SU-DHL-6 (cell line): ENCODE data around the gene TXNRD1.
"Not testable (repeated sequence)": the region's sequence is repeated elsewhere in the genome, so short reads cannot be mapped to it uniquely, and the experiment has no call there.

Experiments used
- H2AFZ ChIP-seq: fragments of 200-600 bp; sonication (generic); 2 replicates; pipeline ENCODE4 v1.6.1; 2014; ENCODE audit warnings: low read depth, mild to moderate bottlenecking, moderate library complexity, mixed read lengths, antibody characterized with exemption, low read length; ENCODE audit not compliant: severe bottlenecking
- H3F3A ChIP-seq: fragments of 200-600 bp; shearing (Covaris generic); 2 replicates; pipeline ENCODE4 v1.6.0; 2016; ENCODE audit warnings: antibody characterized with exemption, mild to moderate bottlenecking; ENCODE audit not compliant: insufficient read depth
- H3K27ac ChIP-seq: fragments of 200-600 bp; sonication (generic); 2 replicates; pipeline ENCODE4 v1.5.1; 2016; ENCODE audit warnings: low read depth, mild to moderate bottlenecking, low read length, moderate library complexity, mixed read lengths
- H3K27me3 ChIP-seq: fragments of 200-600 bp; sonication (generic), shearing (Covaris generic); 2 replicates; pipeline ENCODE4 v1.6.0; 2014; ENCODE audit warnings: mild to moderate bottlenecking, low read length
- H3K36me3 ChIP-seq: fragments of 200-600 bp; sonication (generic); 2 replicates; pipeline ENCODE4 v1.6.1; 2014; ENCODE audit warnings: mild to moderate bottlenecking, low read length, mixed read lengths
- H3K4me2 ChIP-seq: fragments of 300-600, 200-600 bp; shearing (Covaris generic), sonication (generic); 2 replicates; pipeline ENCODE4 v1.6.0; 2014; ENCODE audit warnings: low read length, low read depth, mild to moderate bottlenecking; ENCODE audit not compliant: poor library complexity, severe bottlenecking
- H3K4me3 ChIP-seq: fragments of 200-600 bp; sonication (generic); 2 replicates; pipeline ENCODE4 v1.5.1; 2014; ENCODE audit warnings: antibody characterized with exemption, low read length, mild to moderate bottlenecking, mixed read lengths; ENCODE audit not compliant: insufficient read depth, poor library complexity, severe bottlenecking
- H3K79me2 ChIP-seq: fragments of 200-600 bp; sonication (generic); 2 replicates; pipeline ENCODE4 v1.6.1; 2014; ENCODE audit warnings: mild to moderate bottlenecking, low read length, moderate library complexity; ENCODE audit not compliant: insufficient read depth
- H3K9ac ChIP-seq: fragments of 200-600 bp; sonication (generic); 2 replicates; pipeline ENCODE4 v1.7.0; 2014; ENCODE audit warnings: mild to moderate bottlenecking, low read length
- H3K9me2 ChIP-seq: fragments of 200-600 bp; sonication (generic); replicated peaks from 2 replicates; pipeline ENCODE4 v1.6.1; 2014; ENCODE audit warnings: low read length; ENCODE audit not compliant: insufficient read depth
- H3K9me3 ChIP-seq: fragments of 200-600 bp; sonication (generic); 2 replicates; pipeline ENCODE4 v1.6.1; 2014; ENCODE audit warnings: low read length, mixed read lengths; ENCODE audit not compliant: insufficient read depth
- H4K20me1 ChIP-seq: fragments of 200-600 bp; sonication (generic); 2 replicates; pipeline ENCODE4 v1.6.1; 2014; ENCODE audit warnings: low read depth, mild to moderate bottlenecking, antibody characterized with exemption, low read length, moderate library complexity, mixed read lengths
- EZH2phosphoT487 ChIP-seq: fragments of 200-600 bp; sonication (generic), shearing (Covaris generic); conservative IDR thresholded peaks from 2 replicates; pipeline ENCODE4 v1.6.1; 2018; ENCODE audit warnings: mild to moderate bottlenecking, antibody characterized with exemption, low read length, moderate library complexity, mixed read lengths
- TF ChIP-seq, protein P1 (sequence below): fragments of 200-600 bp; sonication (generic); IDR thresholded peaks from one replicate; pipeline ENCODE4 v1.5.1; 2017; ENCODE audit warnings: antibody characterized with exemption, mild to moderate bottlenecking, low read length, moderate library complexity; ENCODE audit not compliant: insufficient read depth, poor library complexity, severe bottlenecking

The TXNRD1 gene

DNA sequence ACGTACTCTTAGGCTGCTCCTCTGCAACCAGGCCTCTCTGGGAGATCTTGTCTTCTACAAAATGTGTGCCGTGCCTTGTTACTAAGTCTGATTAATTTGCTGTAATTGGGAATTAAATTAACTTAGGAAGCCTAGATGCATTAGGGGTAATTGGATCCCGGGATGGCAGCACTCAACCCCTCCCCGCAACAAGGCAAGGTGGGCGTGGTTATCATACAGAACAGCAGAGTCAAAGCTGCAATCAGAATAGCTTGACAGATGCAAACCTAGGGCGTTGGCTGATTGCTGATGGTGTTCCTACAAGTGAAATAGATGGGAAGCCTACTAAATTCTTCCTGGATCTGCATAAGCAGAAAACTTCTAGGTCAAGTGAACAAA, 43.0 kb upstream of the TXNRD1 start:
- no peaks in the 10 kb centered on the region for H4K20me1 ChIP-seq
- H3K4me2 ChIP-seq, result no peak overlapping the region
- H3F3A ChIP-seq, result 0 out of 2 replicates have a peak, but pooled peaks cover 3% of the 10 kb centered on the region
- H3K9me3 ChIP-seq, result no peaks in the 10 kb centered on the region
- TF ChIP-seq EZH2phosphoT487, result no peak
- TF ChIP-seq, protein P1, sequence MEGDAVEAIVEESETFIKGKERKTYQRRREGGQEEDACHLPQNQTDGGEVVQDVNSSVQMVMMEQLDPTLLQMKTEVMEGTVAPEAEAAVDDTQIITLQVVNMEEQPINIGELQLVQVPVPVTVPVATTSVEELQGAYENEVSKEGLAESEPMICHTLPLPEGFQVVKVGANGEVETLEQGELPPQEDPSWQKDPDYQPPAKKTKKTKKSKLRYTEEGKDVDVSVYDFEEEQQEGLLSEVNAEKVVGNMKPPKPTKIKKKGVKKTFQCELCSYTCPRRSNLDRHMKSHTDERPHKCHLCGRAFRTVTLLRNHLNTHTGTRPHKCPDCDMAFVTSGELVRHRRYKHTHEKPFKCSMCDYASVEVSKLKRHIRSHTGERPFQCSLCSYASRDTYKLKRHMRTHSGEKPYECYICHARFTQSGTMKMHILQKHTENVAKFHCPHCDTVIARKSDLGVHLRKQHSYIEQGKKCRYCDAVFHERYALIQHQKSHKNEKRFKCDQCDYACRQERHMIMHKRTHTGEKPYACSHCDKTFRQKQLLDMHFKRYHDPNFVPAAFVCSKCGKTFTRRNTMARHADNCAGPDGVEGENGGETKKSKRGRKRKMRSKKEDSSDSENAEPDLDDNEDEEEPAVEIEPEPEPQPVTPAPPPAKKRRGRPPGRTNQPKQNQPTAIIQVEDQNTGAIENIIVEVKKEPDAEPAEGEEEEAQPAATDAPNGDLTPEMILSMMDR, result no peak
- H2AFZ ChIP-seq, result no peak overlapping the region
- no peaks in the 10 kb centered on the region for H3K9me2 ChIP-seq
- no peaks in the 10 kb centered on the region for H3K27me3 ChIP-seq
- H3K79me2 ChIP-seq, result no peaks in the 10 kb centered on the region
- no peak overlapping the region for H3K9ac ChIP-seq
- no peak overlapping the region for H3K4me3 ChIP-seq
- H3K36me3 ChIP-seq, result no peaks in the 10 kb centered on the region
- no peak overlapping the region for H3K27ac ChIP-seq

DNA sequence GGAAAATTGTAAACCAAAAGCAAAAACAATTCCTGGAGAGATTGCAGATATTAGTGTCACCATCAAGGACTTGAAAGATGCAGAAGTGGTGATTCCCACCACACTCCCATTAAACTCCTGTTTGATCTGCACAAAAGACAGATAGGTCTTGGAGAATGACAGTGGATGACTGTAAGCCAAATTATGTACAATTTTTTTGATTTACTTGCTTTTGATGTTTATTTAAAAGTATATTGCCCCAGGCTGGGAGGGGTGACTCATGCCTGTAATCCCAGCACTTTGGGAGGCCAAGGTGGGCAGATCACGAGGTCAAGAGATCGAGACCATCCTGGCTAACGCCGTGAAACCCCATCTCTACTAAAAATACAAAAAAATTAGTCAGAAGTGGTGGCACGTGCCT, 41.8 kb upstream of the TXNRD1 start:
- H4K20me1 ChIP-seq, H3F3A ChIP-seq, H3K79me2 ChIP-seq, H3K36me3 ChIP-seq, H3K4me3 ChIP-seq, H3K4me2 ChIP-seq, H3K27ac ChIP-seq, H3K9me2 ChIP-seq, H3K27me3 ChIP-seq, H3K9ac ChIP-seq, H3K9me3 ChIP-seq, H2AFZ ChIP-seq: not testable (repeated sequence)

DNA sequence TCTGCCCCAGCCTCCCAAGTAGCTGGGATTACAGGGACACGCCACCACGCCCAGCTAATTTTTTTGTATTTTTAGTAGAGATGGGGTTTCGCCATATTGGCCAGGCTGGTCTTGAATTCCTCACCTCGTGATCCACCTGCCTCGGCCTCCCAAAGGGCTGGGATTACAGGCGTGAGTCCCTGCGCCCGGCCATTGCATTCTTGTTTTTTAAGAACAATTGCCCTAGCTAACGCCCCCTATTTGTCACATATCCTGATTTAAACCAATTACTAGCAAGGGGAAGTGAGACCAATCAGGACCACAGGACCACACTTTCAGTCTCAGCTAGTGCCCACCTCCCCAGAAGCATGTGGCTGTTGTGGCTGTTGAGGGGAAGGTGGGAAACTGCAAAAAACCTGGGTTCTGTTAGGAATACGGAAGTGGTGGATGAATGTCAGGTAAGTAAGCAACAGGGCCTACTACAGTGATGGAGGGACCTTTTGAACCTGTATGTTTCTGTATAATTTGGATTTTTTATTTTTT, 39.8 kb upstream of the TXNRD1 start:
- H3K9me3 ChIP-seq, result no peaks in the 10 kb centered on the region
- no peaks in the 10 kb centered on the region for H3K9me2 ChIP-seq
- H3F3A ChIP-seq, result 0 out of 2 replicates have a peak, but pooled peaks cover 3% of the 10 kb centered on the region
- no peak overlapping the region for H3K9ac ChIP-seq
- TF ChIP-seq EZH2phosphoT487, result no peak
- TF ChIP-seq, protein P1, result no peak
- H3K4me2 ChIP-seq, result no peak overlapping the region
- no peaks in the 10 kb centered on the region for H3K27me3 ChIP-seq
- no peak overlapping the region for H3K27ac ChIP-seq
- no peaks in the 10 kb centered on the region for H3K36me3 ChIP-seq
- no peak overlapping the region for H3K4me3 ChIP-seq
- H3K79me2 ChIP-seq, result no peaks in the 10 kb centered on the region
- H4K20me1 ChIP-seq, result no peaks in the 10 kb centered on the region
- no peak overlapping the region for H2AFZ ChIP-seq

DNA sequence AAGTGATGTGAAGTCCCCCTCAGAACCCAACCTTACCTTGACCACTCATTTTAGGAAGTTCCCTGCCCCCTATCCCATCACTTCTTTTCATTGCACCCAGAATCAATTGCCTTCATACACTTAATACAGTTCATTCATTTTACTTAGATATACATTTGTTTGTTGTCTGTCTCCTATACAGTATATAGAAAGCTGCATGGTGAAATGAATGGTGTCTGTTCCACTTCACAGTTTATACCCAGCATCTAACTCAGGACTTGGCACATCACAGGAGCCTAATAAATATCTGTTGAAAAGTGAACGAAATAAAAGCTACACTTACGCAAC, 38.3 kb upstream of the TXNRD1 start:
- Histone ChIP-seq H3K9me2 (no peaks in the 10 kb centered on the region), H3K4me2 (no peak overlapping the region), H3K27me3 (no peaks in the 10 kb centered on the region), H4K20me1 (no peaks in the 10 kb centered on the region), H3K4me3 (no peak overlapping the region), H3K9ac (no peak overlapping the region), H3K27ac (no peak overlapping the region), H3K36me3 (no peaks in the 10 kb centered on the region), H3F3A (0 out of 2 replicates have a peak, but pooled peaks cover 3% of the 10 kb centered on the region), H3K79me2 (no peaks in the 10 kb centered on the region), H3K9me3 (no peaks in the 10 kb centered on the region), H2AFZ (no peak overlapping the region)
- TF ChIP-seq, protein P1, result no peak
- TF ChIP-seq EZH2phosphoT487, result no peak
